ENCODE results near the gene DTX1.

DNA sequence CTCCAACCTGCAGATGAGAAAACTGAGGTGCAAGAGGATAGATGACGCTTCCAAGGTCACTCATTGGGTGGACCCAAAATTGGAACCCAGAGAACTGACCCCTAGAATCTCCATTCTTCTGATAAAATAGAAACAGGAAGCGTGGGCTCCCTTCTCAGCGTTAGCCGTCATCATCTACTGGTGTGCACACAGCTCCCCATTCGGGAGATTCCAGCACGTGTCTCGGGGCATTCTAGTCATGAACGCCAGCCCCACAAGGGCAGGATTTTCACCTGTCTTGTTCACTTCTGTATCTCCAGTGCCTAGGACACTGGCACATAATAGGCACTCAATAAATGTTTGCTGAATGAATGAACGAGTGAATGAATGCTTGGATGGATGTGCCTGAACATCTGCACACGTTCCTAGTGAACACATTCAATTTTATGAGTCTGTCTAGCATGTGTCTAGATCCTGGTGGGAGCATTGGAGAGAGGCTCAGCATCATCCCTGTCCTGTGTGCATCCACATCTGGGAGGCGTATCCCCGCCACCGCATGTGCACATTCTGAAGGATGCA lies 48.5 kb downstream of the DTX1 start:
- TF ChIP-seq POLR2A (IDR thresholded peaks at IDR 0.05; ENCODE audit: low read depth, low read length) (no peak), POLR2AphosphoS5 (IDR thresholded peaks at IDR 0.05; ENCODE audit: low read depth, low read length) (no peak), TAF1 (IDR thresholded peaks at IDR 0.05; ENCODE audit: low read depth, low read length) (no peak), POU2F2 (IDR thresholded peaks at IDR 0.05; ENCODE audit: low read depth, low read length) (no peak), PAX5 (IDR thresholded peaks at IDR 0.05; ENCODE audit: insufficient read depth, low read length, severe bottlenecking) (no peak), SPI1 (IDR thresholded peaks at IDR 0.05; ENCODE audit: low read depth, low read length) (no peak)

Measured in GM12891 (cell line).